Measurements from ENCODE around the gene XRCC2.
"Not testable (repeated sequence)": the region's sequence is repeated elsewhere in the genome, so short reads cannot be mapped to it uniquely, and the experiment has no call there.

XRCC2 gene

DNA sequence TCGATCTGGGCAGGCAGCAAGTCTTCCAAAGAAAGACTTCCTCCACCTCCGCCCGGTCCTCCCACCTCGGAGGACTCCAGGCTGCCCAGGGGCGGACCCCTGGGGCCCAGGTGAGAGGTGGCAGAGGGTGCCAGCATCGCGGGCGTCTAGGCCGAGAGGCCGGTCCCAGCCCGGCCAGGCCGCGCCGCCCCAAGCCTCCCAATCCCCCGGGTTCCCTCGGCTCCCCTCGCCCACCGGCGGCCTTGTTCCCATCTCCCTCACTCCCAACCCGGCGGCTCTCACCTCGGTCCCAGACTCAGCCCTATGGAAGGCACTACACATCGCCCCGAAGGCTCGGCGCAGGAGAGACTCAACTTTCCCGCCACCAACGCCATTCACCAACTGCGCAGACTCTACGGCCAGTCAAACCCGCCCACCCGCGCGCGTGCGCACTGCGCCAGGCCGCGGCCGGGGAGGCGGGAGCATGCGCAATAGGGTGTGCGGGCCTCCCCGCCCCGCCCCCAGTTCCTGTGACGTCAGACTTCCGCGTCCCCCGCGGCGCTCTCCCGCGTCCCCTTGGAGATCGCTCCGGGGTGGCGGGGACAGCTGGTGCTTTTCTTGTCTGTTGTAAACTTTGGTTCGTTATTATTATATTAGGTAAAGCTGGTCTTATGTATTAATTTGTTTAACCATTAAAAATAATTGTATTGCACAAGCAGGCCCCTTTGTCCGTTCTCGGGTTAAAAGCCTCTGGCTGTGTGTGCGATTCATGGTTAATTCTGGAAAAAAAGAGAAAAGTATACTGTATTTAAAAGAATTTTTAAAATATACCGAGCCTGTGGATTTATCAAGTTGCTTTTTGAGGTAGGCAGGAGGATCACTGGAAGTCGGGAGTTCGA is at the start of gene XRCC2:
Gene XRCC2, minus strand, starts transcription at position 383 of the 878 bp plus-strand sequence. Its CDS starts 62 bp downstream, at position 321.
- DNase-seq = peak; percentile 90

DNA sequence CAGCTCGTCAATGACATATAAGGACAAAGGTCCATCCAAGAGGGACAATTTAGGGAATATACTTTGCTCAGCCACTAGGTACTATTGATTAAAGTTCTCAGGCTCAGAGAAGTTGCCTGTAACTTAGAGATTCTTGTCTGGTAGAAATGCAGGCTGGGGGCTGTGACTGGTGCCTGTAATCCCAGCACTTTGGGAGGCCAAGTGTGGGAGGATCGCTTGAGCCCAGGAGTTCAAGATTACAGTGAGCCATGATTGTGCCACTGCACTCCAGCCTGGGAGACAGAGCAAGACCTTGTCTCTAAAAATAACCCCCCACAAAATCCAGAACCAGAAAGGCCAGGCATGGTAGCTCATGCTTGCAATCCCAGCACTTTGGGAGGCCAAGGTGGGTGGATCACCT is 47.4 kb upstream of the XRCC2 start:
- DNase-seq = no peak

DNA sequence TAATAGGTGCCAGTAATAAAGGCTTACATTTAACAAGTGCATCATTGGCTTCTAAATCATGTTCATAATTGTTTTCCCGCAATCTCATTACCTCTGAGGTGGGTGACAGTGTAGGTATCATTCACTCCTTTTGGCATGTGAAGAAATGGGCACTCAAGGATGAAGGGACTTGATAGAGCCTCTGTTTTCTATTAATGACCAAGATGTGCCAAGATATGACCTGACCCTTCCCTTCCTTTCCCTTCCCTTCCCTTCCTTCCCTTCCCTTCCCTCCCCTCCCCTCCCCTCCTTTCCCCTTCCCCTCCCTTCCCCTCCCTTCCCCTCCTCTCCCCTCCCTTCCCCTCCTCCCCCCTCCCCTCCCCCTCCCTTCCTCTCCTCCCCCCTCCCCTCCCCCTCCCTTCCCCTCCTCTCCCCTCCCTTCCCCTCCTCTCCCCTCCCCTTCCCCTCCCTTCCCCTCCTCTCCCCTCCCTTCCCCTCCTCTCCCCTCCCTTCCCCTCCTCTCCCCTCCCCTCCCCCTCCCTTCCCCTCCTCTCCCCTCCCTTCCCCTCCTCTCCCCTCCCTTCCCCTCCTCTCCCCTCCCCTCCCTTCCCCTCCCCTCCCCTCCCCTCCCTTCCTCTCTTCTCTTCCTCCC is 36.6 kb upstream of the XRCC2 start:
- DNase-seq = not testable (repeated sequence)

DNA sequence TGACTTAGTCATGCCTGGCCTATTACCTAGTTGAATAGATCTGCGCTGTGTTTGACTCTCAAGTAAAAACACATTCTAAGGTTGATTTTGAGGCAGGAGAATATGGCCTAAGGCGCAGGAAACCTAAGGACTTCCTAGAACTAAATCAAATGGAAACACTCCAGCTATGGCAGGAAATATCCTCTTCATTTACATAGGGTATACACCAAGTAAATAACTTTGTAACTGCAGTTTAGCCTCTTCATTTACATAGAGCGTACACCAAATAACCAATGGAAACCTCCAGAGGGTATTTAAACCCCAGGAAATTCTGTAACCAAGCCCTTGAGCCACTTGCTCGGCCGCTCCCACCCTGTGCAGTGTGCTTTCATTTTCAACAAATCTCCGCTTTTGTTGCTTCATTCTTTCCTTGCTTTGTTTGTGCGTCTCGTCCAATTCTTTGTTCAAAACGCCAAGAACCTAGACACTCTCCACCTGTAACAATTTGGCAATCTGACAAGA is 35.6 kb upstream of the XRCC2 start:
- no peak for DNase-seq

DNA sequence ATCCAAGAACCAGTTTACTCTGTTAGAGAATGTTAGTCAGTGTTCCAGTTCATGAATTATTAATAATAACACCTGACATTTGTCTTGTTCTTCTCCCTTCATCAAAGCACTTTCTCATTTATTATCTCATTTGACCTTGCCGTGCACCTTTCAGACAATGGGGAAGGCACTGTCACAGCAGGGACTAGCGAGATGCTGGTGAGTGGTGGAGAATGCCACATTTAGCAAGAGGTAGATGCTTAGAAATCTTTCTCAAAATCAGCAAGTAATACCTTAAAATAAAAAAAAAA is 34.2 kb upstream of the XRCC2 start:
- DNase-seq = no peak

DNA sequence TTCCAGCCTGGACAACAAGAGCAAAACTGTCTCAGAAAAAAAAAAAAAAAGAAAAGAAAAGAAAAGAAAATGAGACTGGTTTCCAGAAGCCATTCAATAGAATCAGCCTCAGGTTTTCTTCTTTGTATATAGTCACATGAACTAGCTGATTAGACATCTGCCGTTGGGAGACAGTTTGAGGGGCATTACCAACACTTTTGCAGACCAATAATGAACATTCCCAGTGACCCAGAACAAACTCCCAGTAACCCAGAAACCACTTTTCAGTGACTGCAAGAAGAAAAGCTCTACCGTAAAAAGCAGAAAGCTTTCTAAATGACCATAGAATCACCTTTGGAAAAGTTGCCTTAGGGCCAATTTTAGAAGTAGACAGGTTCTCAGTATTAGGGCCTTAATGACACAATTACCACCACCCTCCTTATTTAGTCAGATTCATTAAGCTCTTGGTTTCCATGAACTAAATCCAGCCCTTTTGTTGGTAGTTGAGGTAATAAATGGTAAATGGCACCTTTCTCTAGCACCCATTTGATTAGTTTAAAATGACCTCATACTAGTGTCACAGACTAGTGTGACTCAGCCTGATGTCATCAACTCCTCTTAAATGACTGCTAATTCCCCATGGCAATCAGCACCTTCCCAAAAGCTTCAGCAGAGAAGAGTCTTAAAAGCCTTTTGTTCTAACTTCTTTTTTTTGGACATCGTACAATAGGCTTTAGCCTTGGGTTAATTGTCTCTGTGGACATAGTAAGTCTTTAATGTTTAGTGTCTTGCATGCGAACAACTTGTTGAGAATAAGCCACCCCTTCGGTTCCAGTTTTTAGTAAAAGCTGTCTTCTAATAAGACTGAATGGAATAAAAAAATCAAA is 33.6 kb upstream of the XRCC2 start:
- no peak for DNase-seq

DNA sequence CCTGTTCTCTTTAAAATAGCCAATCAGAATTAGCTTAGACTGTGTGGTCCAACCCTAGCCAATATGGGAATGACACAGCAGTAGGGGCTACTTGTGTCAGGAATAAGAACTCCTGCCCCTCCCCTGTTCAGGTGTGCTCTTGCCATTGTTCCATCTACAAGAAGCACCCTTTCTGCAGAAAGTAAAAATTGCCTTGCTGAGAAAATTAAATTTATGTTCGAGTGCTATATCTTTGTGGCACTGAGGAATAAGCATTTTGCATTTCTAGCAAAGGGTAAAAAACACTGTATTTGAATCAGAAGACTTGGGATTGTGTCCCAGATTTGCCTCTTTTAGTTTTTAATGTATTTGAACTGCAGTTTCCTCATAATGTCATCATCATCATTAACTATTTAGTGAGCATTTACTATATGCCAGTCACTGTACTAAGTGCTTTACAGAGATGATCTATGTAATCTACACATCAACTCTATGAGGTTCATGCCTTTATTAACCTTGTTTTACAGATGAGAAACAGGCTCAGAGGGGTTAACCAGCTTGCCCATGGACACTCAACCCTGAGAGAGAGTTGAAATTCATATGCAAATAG is 28.9 kb upstream of the XRCC2 start:
- DNase-seq = no peak

DNA sequence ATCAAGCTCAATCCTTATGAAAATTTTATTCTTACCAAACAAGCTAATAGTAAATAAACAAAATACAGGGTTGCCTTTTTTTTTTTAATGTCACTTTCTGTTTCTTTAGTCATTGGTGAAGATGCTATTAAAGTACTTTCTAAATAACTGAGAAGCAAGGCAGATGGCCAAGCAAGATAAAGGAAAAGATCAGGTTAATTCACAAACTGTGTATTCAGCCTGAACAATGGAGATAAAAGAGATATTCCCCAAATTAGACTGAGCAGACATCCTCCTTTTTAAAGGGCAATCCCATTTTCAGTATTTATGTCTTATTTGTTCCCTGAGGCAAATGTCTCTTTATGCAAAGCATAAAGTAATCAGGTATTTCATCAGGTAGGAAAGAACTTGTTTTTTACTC is 23.1 kb upstream of the XRCC2 start:
- no peak for DNase-seq

DNA sequence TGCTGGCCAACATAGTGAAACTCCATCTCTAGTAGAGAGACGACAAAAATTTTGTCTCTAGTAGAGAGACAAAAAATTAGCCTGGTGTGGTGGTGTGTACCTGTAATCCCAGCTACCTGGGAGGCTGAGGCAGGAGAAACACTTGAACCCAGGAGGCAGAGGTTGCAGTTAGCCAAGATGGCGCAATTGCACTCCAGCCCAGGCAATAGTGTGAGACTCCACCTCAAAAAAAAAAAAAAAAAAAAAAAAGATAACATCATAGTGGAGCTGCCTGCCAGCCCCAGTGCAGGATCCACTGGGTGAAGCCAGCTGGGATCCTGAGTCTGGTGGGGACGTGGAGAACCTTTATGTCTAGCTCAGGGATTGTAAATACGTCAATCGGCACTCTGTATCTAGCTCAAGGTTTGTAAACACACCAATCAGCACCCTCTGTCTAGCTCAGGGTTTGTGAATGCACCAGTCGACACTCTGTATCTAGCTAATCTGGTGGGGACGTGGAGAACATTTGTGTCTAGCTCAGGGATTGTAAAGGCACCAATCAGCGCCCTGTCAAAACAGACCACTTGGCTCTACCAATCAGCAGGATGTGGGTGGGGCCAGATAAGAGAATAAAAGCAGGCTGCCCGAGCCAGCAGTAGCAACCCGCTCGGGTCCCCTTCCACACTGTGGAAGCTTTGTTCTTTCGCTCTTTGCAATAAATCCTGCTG is 21.5 kb upstream of the XRCC2 start:
- DNase-seq = not testable (repeated sequence)

DNA sequence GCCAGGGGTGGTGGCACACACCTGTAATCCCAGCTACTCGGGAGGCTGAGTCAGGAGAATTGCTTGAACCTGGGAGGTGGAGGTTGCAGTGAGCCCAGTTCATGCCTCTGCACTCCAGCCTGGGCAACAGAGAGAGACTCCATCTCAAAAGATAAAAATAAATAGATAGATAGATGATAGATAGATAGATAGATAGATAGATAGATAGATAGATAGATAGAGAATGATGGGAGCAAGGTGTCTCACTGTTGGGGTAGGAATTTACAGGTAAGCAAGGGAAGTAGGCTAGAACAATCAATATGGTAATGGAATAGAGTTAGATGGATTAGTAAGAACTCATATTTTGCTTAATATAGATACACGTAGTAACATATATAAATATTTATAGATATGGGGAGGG is 16.3 kb upstream of the XRCC2 start:
- not testable (repeated sequence) for DNase-seq

DNA sequence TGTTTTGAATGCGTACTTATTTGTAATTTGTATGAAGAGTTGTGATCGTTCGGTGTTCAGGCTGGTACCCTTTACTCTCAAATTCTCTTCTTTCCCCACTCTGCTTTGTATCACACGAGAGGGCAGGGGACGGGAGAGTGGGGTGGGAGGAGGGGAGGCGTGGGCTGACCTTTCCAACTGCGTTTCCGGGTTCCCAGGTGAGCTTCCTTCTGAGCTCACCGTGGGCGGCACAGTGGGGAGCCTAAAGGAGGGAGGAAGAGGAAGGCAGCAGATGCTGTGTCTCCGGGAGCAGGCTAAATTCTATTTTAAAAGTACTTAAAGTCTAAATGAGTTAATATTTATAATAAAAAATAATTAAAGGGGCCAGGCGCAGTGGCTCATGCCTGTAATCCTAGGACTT is 7.4 kb upstream of the XRCC2 start:
- DNase-seq = no peak

DNA sequence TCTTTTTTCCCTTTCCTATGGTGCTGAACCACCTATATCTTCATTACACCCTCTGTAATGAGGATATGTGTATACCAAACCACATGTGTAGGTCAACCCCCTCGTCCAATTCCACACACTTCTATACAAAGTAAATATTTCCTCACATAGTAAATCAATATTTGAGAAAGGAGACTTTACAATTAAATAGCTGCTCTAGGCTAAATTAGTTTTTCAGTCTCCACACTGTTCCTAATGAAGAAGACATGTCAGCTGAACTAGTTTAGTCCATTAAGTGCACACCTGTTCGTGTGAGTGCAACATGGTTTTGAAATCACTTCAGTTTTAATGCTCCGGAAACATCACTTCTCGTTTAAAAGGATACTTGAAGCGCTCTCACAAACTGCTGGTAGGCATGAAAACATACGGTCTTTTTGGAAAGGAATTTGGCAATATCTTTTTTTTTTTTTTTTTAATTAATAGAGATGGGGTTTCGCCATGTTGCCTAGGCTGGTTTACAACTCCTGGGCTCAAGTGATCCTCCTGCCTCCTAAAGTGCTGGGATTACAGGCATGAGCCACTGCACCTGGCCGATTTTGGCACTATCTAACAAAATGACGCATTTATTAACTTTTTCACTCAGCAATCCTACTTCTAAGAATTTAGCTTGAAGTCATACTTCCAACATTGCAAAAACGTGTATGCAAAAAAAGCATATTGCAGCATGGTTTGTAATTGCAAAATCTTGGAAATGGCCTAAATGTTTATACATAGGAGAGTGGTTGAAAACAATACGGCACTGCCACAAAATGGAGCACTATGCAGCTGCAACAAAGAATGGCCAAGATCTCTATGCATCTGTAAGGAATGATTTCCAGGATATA is 2.1 kb upstream of the XRCC2 start:
- no peak for DNase-seq

DNA sequence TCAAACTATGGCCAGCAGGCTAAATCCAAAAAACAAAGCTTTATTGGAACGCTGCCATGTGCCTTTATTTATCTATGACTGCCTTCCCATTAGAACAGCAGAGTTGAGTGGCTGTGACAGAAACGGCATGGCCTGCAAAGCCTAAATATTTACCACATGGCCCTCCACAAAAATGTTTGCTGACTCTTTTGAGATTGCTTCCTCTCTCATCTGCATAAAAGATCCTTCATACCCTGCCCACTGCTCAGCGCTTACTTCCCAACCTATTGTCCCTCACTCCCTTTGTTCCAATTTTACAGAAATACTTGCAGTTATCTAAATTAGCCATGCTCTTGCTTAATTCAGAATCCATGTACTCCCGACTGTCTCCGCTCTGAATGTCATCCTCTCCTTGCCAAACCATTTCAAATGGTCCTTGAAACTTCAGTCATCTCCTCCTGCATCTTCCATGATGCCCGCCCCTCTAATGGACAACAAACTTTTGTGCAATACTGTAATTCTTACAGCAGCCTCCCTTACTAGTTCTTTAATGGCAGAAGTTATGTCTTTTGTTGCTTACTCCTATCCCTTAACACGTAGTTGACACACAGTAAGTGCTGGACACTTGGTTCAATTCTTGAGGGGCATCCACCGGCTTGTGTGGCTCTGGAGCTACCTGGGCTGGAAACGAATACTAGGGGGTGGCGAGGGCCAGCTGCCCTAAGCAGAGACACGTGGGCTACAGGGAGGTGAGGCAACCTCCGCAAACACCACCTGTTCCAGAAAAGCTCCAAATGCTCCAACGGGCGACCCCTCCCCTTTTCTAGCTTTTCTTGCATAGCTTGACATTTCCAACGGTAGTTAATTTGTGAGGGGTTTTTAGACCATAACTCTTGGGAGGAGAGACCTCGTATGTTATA is 832 bp downstream of the XRCC2 start:
- no peak for DNase-seq

DNA sequence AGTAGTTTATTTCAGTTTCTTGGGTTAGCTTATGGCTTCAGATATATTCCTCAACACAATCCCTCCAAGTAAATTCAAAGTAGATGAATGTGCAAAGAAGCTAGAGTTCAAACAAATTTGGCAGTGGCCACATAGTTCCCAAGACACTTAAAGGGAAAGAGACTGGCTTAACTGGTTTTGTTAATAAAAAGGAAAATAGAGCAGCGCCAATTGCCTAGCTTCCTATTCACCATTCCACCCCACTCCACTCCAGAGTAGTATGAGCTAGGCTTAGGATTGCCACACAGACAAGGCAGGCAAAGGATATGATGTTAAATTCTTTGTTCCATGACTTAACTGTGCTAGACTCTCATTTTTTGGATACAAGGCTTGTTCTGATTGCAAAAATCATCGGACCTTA is 2.0 kb downstream of the XRCC2 start:
- DNase-seq = no peak

DNA sequence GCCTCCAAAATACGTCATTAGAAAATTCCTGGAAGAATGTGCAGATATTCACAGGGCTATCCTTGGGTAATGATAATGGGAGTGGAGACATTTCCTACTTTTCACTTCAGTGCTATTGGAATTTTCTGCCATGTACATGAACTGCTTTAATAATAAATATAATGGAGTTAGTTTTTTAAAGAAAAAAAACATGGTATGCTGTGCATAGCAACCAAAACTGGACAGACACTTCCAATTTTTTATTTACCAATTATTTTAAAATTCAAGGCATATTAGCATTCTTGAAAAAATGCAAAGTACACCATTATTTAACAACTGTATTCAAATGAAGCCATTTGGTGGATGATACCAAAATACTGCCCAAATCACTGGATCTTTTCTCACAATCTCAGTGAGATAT is 3.3 kb downstream of the XRCC2 start:
- no peak for DNase-seq

DNA sequence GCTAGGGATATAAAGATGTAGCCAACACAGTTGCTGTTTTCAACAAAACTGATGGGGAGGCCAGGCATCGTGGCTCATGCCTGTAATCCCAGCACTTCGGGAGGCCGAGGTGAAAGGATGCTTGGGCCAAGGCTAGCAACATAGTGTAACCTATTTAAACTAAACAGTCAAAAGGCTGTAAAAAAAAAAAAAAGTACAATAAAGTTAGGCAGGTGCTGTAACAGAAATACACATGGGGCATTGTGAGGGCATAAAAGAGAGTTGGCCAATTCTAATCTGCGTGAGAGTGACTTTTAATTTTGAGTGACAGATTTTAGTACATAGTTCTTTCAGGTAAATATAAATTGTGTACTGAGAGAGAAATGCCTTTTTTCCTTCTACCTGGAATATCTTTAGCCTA is 6.2 kb downstream of the XRCC2 start:
- DNase-seq = no peak

DNA sequence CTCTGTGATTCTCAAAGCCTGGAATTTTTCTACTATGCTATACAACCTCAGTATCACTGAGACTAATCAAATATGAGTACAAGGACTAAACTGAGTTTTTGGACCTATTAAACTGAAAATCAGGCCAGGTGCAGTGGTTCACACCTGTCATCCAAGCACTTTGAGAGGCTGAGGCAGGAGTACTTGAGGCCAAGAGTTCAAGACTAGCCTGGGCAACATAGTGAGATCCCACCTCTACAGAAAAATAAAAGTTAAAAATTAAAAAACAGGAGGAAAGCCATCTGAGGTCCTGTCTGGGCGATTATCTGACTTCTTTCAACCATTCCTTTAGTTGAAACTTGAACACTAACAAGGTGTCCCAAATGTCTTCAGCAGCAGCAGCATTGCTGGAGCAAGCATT is 7.0 kb downstream of the XRCC2 start:
- no peak for DNase-seq

DNA sequence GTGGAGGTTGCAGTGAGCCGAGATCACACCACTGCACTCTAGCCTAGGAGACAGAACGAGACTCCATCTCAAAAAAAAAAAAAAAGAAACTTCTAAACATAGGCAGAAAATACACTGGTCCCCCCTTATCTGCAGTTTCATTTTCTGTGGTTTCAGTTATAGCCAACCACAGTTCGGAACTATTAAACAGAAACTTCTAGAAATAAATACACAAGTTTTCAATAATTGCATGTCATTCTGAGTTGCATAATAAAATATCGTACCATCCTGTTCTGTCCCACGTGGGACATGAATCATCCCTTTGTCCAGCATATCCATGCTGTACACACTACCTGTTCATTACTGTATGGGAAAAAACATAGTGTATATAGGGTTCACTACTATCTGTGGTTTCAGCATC is 8.0 kb downstream of the XRCC2 start:
- no peak for DNase-seq

DNA sequence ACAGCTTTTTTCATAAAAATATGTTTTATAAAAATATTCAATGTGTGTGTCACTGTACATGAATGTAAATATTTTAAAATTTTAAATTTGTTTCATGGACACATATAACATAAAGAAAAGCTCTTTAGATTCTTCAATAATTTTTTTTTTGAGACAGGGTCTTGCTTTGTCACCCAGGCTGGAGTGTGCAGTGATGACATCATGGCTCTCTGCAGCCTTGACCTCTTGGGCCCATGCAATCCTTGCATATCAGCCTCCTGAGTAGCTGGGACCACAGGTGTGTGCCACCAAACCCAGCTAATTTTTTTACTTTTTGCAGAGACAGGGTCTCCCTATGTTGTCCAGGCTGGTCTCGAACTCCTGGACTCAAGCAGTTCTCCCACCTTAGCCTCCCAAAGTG is 9.9 kb downstream of the XRCC2 start:
- DNase-seq = no peak

DNA sequence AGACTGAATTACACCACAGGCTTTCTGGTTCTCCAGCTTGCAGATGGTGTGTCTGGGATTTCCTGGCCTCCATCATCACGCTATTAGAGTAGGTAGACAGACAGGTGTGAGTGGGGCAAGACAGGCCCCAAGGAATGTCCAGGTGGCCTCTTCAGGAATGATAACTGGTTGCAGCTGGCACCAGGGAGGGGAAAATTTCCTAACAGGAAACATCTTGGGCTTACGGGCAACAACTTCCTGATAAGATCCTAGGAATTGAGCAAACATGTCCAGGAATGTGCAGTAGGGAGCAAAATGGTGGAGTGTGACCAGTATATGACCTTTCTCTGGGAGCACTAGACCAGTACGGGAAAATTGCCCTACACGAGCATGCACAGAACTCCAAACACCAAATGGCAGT is 11.3 kb downstream of the XRCC2 start:
- no peak for DNase-seq
